SU-DHL-6 (cell line): Measurements from ENCODE around the gene FAM184B.

Experiments used
- H2AFZ ChIP-seq: fragments of 200-600 bp; sonication (generic); 2 replicates; pipeline ENCODE4 v1.6.1; 2014; ENCODE audit warnings: low read depth, mild to moderate bottlenecking, moderate library complexity, mixed read lengths, antibody characterized with exemption, low read length; ENCODE audit not compliant: severe bottlenecking
- H3F3A ChIP-seq: fragments of 200-600 bp; shearing (Covaris generic); 2 replicates; pipeline ENCODE4 v1.6.0; 2016; ENCODE audit warnings: antibody characterized with exemption, mild to moderate bottlenecking; ENCODE audit not compliant: insufficient read depth
- H3K27ac ChIP-seq: fragments of 200-600 bp; sonication (generic); 2 replicates; pipeline ENCODE4 v1.5.1; 2016; ENCODE audit warnings: low read depth, mild to moderate bottlenecking, low read length, moderate library complexity, mixed read lengths
- H3K27me3 ChIP-seq: fragments of 200-600 bp; sonication (generic), shearing (Covaris generic); 2 replicates; pipeline ENCODE4 v1.6.0; 2014; ENCODE audit warnings: mild to moderate bottlenecking, low read length
- H3K36me3 ChIP-seq: fragments of 200-600 bp; sonication (generic); 2 replicates; pipeline ENCODE4 v1.6.1; 2014; ENCODE audit warnings: mild to moderate bottlenecking, low read length, mixed read lengths
- H3K4me2 ChIP-seq: fragments of 300-600, 200-600 bp; shearing (Covaris generic), sonication (generic); 2 replicates; pipeline ENCODE4 v1.6.0; 2014; ENCODE audit warnings: low read length, low read depth, mild to moderate bottlenecking; ENCODE audit not compliant: poor library complexity, severe bottlenecking
- H3K4me3 ChIP-seq: fragments of 200-600 bp; sonication (generic); 2 replicates; pipeline ENCODE4 v1.5.1; 2014; ENCODE audit warnings: antibody characterized with exemption, low read length, mild to moderate bottlenecking, mixed read lengths; ENCODE audit not compliant: insufficient read depth, poor library complexity, severe bottlenecking
- H3K79me2 ChIP-seq: fragments of 200-600 bp; sonication (generic); 2 replicates; pipeline ENCODE4 v1.6.1; 2014; ENCODE audit warnings: mild to moderate bottlenecking, low read length, moderate library complexity; ENCODE audit not compliant: insufficient read depth
- H3K9ac ChIP-seq: fragments of 200-600 bp; sonication (generic); 2 replicates; pipeline ENCODE4 v1.7.0; 2014; ENCODE audit warnings: mild to moderate bottlenecking, low read length
- H3K9me2 ChIP-seq: fragments of 200-600 bp; sonication (generic); replicated peaks from 2 replicates; pipeline ENCODE4 v1.6.1; 2014; ENCODE audit warnings: low read length; ENCODE audit not compliant: insufficient read depth
- H3K9me3 ChIP-seq: fragments of 200-600 bp; sonication (generic); 2 replicates; pipeline ENCODE4 v1.6.1; 2014; ENCODE audit warnings: low read length, mixed read lengths; ENCODE audit not compliant: insufficient read depth
- H4K20me1 ChIP-seq: fragments of 200-600 bp; sonication (generic); 2 replicates; pipeline ENCODE4 v1.6.1; 2014; ENCODE audit warnings: low read depth, mild to moderate bottlenecking, antibody characterized with exemption, low read length, moderate library complexity, mixed read lengths
- EZH2phosphoT487 ChIP-seq: fragments of 200-600 bp; sonication (generic), shearing (Covaris generic); conservative IDR thresholded peaks from 2 replicates; pipeline ENCODE4 v1.6.1; 2018; ENCODE audit warnings: mild to moderate bottlenecking, antibody characterized with exemption, low read length, moderate library complexity, mixed read lengths
- TF ChIP-seq, protein P1 (sequence below): fragments of 200-600 bp; sonication (generic); IDR thresholded peaks from one replicate; pipeline ENCODE4 v1.5.1; 2017; ENCODE audit warnings: antibody characterized with exemption, mild to moderate bottlenecking, low read length, moderate library complexity; ENCODE audit not compliant: insufficient read depth, poor library complexity, severe bottlenecking

The FAM184B gene

DNA sequence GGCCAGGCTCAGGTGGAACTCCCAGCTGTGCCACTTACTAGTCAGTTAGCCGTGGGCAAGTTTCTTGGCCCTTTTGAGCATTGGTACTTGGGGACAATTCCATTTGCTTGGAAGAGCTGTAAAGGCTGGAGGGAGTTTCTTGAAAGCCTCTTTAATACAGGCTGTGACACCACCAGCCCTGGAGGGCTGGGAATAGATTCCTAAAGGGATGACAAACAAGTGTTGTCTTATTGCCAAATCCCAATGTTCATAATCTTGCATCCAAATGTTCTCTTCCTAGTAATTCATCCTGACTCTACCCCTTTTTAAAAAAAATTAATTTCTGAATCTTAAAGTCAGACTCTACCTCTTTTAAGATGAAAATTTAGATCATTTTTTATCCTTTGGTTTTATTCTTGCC lies 181.6 kb downstream of the FAM184B start:
- H3K27ac ChIP-seq = no peak overlapping the region
- no peak overlapping the region for H3K4me3 ChIP-seq
- H3K9ac ChIP-seq = no peak overlapping the region
- H3K9me3 ChIP-seq = no peaks in the 10 kb centered on the region
- no peaks in the 10 kb centered on the region for H3K79me2 ChIP-seq
- no peaks in the 10 kb centered on the region for H3K9me2 ChIP-seq
- no peak overlapping the region for H3K4me2 ChIP-seq
- H3K27me3 ChIP-seq = no peaks in the 10 kb centered on the region
- H4K20me1 ChIP-seq = no peaks in the 10 kb centered on the region
- peaks cover 16% of the 10 kb centered on the region; the same call in 1 of the 2 replicates for H3K36me3 ChIP-seq
- H2AFZ ChIP-seq = no peak overlapping the region
- TF ChIP-seq EZH2phosphoT487 = no peak
- TF ChIP-seq, protein P1, sequence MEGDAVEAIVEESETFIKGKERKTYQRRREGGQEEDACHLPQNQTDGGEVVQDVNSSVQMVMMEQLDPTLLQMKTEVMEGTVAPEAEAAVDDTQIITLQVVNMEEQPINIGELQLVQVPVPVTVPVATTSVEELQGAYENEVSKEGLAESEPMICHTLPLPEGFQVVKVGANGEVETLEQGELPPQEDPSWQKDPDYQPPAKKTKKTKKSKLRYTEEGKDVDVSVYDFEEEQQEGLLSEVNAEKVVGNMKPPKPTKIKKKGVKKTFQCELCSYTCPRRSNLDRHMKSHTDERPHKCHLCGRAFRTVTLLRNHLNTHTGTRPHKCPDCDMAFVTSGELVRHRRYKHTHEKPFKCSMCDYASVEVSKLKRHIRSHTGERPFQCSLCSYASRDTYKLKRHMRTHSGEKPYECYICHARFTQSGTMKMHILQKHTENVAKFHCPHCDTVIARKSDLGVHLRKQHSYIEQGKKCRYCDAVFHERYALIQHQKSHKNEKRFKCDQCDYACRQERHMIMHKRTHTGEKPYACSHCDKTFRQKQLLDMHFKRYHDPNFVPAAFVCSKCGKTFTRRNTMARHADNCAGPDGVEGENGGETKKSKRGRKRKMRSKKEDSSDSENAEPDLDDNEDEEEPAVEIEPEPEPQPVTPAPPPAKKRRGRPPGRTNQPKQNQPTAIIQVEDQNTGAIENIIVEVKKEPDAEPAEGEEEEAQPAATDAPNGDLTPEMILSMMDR = no peak
- no peaks in the 10 kb centered on the region; the same call in 1 of the 2 replicates for H3F3A ChIP-seq

DNA sequence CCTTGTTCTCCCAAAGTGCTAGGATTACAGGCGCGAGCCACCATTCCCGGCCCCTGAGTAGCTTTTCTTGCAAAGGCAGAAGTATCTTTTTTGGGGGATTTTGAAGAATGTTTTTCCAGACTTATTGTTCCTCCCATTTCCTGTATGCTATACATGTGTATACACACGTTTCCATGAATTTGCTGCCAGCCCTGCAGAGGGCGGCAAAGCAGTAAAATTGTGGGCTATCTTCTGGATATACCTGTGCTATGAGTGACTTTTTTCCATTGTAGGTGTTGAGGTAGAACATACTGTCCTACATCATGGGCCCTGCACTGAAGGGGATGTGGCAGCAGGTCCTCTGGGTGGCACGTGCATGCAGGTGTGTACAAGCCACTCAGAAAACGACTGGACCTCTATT lies 183.9 kb downstream of the FAM184B start:
- peaks cover 16% of the 10 kb centered on the region; the same call in 1 of the 2 replicates for H3K36me3 ChIP-seq
- H3K79me2 ChIP-seq = peaks cover 7% of the 10 kb centered on the region
- no peaks in the 10 kb centered on the region; the same call in none of the 2 replicates for H3F3A ChIP-seq
- H4K20me1 ChIP-seq = no peaks in the 10 kb centered on the region
- H2AFZ ChIP-seq = no peak overlapping the region
- no peaks in the 10 kb centered on the region for H3K9me2 ChIP-seq
- H3K4me3 ChIP-seq = no peak overlapping the region
- no peak overlapping the region for H3K4me2 ChIP-seq
- H3K27me3 ChIP-seq = no peaks in the 10 kb centered on the region
- no peak overlapping the region for H3K9ac ChIP-seq
- H3K9me3 ChIP-seq = no peaks in the 10 kb centered on the region
- no peak for TF ChIP-seq EZH2phosphoT487
- TF ChIP-seq, protein P1 = no peak
- no peak overlapping the region for H3K27ac ChIP-seq

DNA sequence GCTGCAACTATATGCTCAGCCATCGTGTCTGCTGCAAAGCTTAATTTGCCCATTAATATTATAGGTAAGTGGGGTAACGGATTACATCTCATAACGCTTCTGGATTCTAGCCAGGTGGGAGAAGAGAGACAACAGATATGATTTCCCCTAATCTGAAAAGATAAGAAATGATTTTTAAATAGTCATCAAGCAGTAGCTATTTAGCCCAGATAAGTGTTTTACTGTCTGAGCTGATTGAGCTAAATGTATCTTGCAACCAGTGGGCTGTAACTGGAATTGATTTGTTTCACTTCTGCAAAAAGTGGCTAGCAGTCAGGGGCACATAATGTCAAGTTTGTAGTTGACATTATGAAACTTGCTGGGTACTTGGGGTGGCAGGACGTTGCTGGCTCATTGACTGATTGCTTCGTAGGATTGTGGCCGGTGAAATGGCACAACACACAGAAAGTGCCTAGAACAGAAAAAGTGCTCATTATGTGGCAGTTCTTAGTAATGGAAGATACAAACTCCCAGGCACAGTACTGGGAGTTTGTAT lies 185.9 kb downstream of the FAM184B start:
- no peak overlapping the region for H3K4me3 ChIP-seq
- H2AFZ ChIP-seq = no peak overlapping the region
- no peak overlapping the region for H3K9ac ChIP-seq
- peaks cover 7% of the 10 kb centered on the region for H3K79me2 ChIP-seq
- H3K27ac ChIP-seq = peak overlapping the region; percentile 65
- no peaks in the 10 kb centered on the region for H3K27me3 ChIP-seq
- no peak for TF ChIP-seq EZH2phosphoT487
- TF ChIP-seq, protein P1 = no peak
- H3K4me2 ChIP-seq = peak overlapping the region; percentile 38
- H3K9me3 ChIP-seq = no peaks in the 10 kb centered on the region
- no peaks in the 10 kb centered on the region for H3K9me2 ChIP-seq
- no peaks in the 10 kb centered on the region for H4K20me1 ChIP-seq
- H3F3A ChIP-seq = no peaks in the 10 kb centered on the region; the same call in none of the 2 replicates
- H3K36me3 ChIP-seq = peaks cover 13% of the 10 kb centered on the region; the same call in 1 of the 2 replicates
